ENCODE measurements around the gene CIC. TPM values are rescaled to one million over a fixed set of nuclear protein-coding genes. Genes with fewer than 3 reads are reported as not detected.
"Not testable (repeated sequence)": the region's sequence is repeated elsewhere in the genome, so short reads cannot be mapped to it uniquely, and the experiment has no call there.

CIC gene
- total RNA-seq, 1 donor from 2014 or later: 15.4 TPM

GRCh38 chr19:42331333-42331732, 62.3 kb downstream of the CIC start:
- DNase-seq (ENCODE audit: low read depth, low spot score): not testable (repeated sequence)

GRCh38 chr19:42332059-42332458, 63.0 kb downstream of the CIC start:
- no peak for DNase-seq (ENCODE audit: low read depth, low spot score)

- DNase-seq (ENCODE audit: low read depth, low spot score): no peak
Measured at GRCh38 chr19:42333018-42333417, 64.0 kb downstream of the CIC start.

- no peak for DNase-seq (ENCODE audit: low read depth, low spot score)
Measured at GRCh38 chr19:42333975-42334696, 65.1 kb downstream of the CIC start.

DNA sequence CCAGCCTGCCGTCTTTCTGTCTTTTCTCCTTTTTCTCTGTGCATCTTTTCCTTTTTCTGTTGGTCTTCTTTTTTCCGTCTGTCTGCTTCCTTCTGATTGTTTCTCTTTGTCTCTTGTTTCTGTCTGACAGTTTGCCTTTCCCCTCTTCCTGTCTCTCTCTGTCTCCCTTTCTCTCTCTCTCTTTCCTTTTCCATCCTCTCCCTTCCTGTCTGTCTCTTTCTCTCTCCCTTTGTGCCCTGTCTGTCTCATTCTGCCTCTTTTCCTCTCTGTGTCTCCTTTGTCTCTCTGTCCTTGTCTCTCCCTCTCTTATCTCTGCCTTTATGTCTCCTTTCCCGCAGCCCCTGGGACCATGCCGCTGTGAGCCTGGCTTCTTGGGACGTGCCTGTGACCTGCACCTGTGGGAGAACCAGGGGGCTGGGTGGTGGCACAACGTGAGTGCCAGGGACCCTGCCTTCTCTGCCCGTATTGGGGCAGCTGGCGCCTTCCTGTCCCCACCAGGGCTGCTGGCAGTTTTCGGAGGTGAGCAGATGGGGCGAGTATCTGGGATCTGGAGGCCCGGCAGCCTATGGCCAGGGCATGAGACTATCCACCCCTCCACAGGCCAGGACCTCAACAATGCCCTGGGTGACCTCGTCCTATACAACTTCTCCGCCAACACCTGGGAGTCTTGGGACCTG, 65.8 kb downstream of the CIC start:
- no peak for DNase-seq (ENCODE audit: low read depth, low spot score)

DNA sequence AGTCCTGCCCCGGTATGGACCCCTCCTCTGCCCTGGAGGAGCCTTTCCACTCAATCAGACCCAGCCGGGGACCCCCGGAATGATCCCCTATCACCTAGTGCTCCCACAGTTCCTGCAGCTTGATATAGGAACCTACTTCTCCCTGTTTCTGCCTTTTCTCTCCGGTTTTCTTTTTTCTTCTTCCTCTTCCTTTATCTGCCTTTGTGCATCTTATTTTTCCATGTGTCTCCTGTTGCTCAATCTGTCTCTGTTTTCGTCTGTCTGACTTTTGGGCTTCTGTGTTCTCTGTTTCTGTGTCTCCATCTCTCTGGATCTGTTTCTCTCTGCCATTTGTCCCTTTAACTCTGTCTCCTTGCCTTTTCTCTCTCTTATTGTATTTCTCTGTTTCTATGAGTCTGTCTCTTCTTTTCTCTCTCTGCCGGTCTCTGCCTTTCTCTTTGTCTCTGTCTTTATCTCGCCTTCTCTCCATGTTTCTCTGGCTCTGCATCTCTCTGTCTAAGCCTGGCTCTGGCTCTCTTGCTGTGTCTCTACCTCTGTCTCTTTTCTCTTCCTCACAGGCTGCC, 66.4 kb downstream of the CIC start:
- no peak for DNase-seq (ENCODE audit: low read depth, low spot score)

DNA sequence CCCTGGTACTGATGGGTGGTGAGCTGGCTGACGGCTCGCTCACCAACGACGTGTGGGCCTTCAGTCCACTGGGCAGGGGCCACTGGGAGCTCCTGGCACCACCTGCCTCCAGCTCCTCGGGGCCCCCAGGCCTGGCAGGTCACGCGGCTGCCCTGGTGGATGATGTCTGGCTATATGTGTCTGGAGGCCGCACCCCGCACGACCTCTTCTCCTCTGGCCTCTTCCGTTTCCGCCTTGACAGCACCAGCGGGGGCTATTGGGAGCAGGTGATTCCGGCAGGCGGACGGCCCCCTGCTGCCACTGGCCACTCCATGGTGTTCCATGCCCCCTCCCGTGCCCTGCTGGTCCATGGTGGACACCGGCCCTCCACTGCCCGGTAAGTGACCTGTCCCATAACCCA, 66.9 kb downstream of the CIC start:
- DNase-seq (ENCODE audit: low read depth, low spot score): no peak

DNA sequence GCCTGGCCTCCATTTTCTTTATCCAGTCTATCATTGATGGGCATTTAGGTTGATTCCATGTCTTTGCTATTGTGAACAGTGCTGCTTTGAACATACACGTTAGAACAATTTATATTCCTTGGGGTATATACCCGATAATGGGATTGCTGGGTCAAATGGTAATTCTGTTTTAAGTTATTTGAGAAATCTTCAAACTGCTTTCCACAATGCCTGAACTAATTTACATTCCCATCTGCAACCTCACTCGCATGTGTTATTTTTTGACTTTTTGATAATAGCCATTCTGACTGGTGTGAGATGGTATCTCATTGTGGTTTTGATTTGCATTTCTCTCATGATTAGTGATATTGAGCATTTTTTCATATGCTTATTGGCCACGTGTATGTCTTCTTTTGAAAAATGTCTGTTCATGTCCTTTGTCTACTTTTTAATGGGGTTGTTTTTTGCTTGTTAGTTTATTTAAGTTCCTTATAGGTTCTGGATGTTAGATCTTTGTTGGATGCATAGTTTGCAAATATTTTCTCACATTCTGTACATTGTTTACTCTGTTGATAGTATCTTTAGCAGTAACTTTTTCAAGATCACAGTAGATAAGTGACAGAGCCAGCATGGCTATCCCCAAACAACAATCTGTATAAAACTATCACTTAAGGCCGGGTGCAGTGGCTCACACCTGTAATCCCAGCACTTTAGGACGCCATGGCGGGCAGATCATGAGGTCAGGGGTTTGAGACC, 70.2 kb downstream of the CIC start:
- not testable (repeated sequence) for DNase-seq (ENCODE audit: low read depth, low spot score)

GRCh38 chr19:42339922-42340321, 70.9 kb downstream of the CIC start:
- DNase-seq (ENCODE audit: low read depth, low spot score): not testable (repeated sequence)

- no peak for DNase-seq (ENCODE audit: low read depth, low spot score)
Measured at GRCh38 chr19:42343344-42344110, 74.5 kb downstream of the CIC start.

DNA sequence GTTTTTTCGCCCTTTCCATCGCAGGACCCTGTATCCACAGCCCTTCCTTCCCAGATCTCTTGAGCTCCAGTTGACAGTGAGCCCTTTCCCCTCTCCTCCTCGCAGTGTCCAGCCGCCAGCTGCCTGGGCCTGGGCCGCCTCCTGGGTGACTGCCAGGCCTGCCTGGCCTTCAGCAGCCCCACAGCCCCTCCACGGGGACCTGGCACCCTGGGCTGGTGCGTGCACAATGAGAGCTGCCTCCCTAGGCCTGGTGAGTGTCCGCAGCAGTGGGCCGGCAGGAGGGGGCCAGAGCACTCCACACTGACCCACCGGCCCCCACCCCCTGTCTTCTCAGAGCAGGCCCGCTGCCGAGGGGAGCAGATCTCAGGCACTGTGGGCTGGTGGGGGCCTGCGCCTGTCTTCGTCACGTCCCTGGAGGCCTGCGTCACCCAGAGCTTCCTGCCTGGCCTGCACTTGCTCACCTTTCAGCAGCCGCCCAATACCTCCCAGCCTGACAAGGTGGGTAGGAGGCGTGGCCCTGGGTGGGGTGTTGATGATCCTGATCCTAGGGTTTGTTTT, 75.4 kb downstream of the CIC start:
- no peak for DNase-seq (ENCODE audit: low read depth, low spot score)

Other genes starting within 250 kb of the CIC start
- gene GRIK5, start 199.0 kb upstream of the CIC start, total RNA-seq: 2.2 and 5.7 TPM in 2 replicates
- 11.9 and 15.1 TPM in 2 replicates for gene ZNF574, start 193.1 kb upstream of the CIC start, total RNA-seq
- gene POU2F2, start 136.8 kb upstream of the CIC start, total RNA-seq: 0.26 and 0.49 TPM in 2 replicates
- gene DEDD2, start 51.6 kb upstream of the CIC start, total RNA-seq: 16.2 and 29.1 TPM in 2 replicates
- gene ZNF526, start 48.9 kb upstream of the CIC start, total RNA-seq: 8.0 and 10.1 TPM in 2 replicates
- 14.0 and 15.4 TPM in 2 replicates for gene GSK3A, start 26.6 kb upstream of the CIC start, total RNA-seq
- 22.6 and 27.3 TPM in 2 replicates for gene ERF, start 14.1 kb upstream of the CIC start, total RNA-seq
- 0.21 and 0.26 TPM in 2 replicates for gene PRR19, start 32.9 kb downstream of the CIC start, total RNA-seq
- 27.3 and 33.4 TPM in 2 replicates for gene PAFAH1B3, start 33.4 kb downstream of the CIC start, total RNA-seq
- gene TMEM145, start 44.1 kb downstream of the CIC start, total RNA-seq: not detected in 2 replicates
- gene MEGF8, start 56.4 kb downstream of the CIC start, total RNA-seq: 24.6 and 27.5 TPM in 2 replicates
- gene CNFN, start 121.0 kb downstream of the CIC start, total RNA-seq: not detected in 2 replicates
- gene LIPE, start 158.1 kb downstream of the CIC start, total RNA-seq: 4.8 and 9.1 TPM in 2 replicates
- not detected in 2 replicates for gene CXCL17, start 173.7 kb downstream of the CIC start, total RNA-seq